ENCODE data around the gene FCGBP.
"Not testable (repeated sequence)": the region's sequence is repeated elsewhere in the genome, so short reads cannot be mapped to it uniquely, and the experiment has no call there.

The FCGBP gene

GRCh38 chr19:39887456-39887951 is 46.9 kb downstream of the FCGBP start:
- DNase-seq = not testable (repeated sequence)

GRCh38 chr19:39885821-39886554 is 48.4 kb downstream of the FCGBP start:
- DNase-seq = peak; percentile 42

DNA sequence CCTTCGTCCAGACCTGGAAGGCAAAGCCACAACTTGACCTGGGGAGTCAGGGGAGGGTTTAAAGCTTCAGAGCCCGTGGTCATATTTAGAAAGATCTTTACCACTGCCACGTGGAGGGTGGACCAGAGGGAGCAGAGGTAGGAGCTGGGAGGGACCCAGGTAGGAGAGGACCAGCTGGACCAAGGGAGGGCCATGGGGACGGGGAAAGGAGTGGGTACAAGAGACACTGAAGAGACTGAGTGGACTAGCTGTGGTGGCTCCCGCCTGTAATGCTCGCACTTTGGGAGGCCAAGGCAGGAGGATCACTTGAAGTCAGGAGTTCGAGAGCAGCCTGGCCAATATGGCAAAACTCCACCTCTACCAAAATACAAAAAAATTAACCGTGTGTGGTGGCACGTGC is 49.7 kb downstream of the FCGBP start:
- not testable (repeated sequence) for DNase-seq

Data from activated effector memory CD4-positive, alpha-beta T cell treated with anti-CD3 and anti-CD28 coated beads, Interleukin-2, amount 50 U/mL, for 16 hours (primary cell).